ENCODE results near the gene TMPO.
"Not testable (repeated sequence)": the region's sequence is repeated elsewhere in the genome, so short reads cannot be mapped to it uniquely, and the experiment has no call there.

The TMPO gene

GRCh38 chr12:98511806-98512205 lies 3.6 kb upstream of the TMPO start:
- DNase-seq (ENCODE audit: low read depth): not testable (repeated sequence)

- DNase-seq (ENCODE audit: low read depth): no peak
Observed at GRCh38 chr12:98513379-98514322, 1.7 kb upstream of the TMPO start.

GRCh38 chr12:98514982-98515286 lies 456 bp upstream of the TMPO start:
- no peak for DNase-seq (ENCODE audit: low read depth)

GRCh38 chr12:98516111-98516873 lies 902 bp downstream of the TMPO start:
- peak; percentile 81 for DNase-seq (ENCODE audit: low read depth)

GRCh38 chr12:98519257-98519907 lies 4.0 kb downstream of the TMPO start:
- DNase-seq (ENCODE audit: low read depth): no peak

GRCh38 chr12:98530068-98530467 lies 14.7 kb downstream of the TMPO start:
- no peak for DNase-seq (ENCODE audit: low read depth)

GRCh38 chr12:98532687-98533304 lies 17.4 kb downstream of the TMPO start:
- peak; percentile 34 for DNase-seq (ENCODE audit: low read depth)

- no peak for DNase-seq (ENCODE audit: low read depth)
Observed at GRCh38 chr12:98533723-98534251, 18.4 kb downstream of the TMPO start.

GRCh38 chr12:98538031-98538430 lies 22.6 kb downstream of the TMPO start:
- no peak for DNase-seq (ENCODE audit: low read depth)

- DNase-seq (ENCODE audit: low read depth): no peak
Observed at GRCh38 chr12:98543701-98544100, 28.3 kb downstream of the TMPO start.

GRCh38 chr12:98544751-98545150 lies 29.4 kb downstream of the TMPO start:
- DNase-seq (ENCODE audit: low read depth): no peak

- no peak for DNase-seq (ENCODE audit: low read depth)
Observed at GRCh38 chr12:98549371-98550110, 34.2 kb downstream of the TMPO start.

GRCh38 chr12:98551787-98552186 lies 36.4 kb downstream of the TMPO start:
- no peak for DNase-seq (ENCODE audit: low read depth)

- DNase-seq (ENCODE audit: low read depth): not testable (repeated sequence)
Observed at GRCh38 chr12:98558097-98558496, 42.7 kb downstream of the TMPO start.

GRCh38 chr12:98559666-98560065 lies 44.3 kb downstream of the TMPO start:
- no peak for DNase-seq (ENCODE audit: low read depth)

GRCh38 chr12:98561846-98562245 lies 46.5 kb downstream of the TMPO start:
- DNase-seq (ENCODE audit: low read depth): no peak

GRCh38 chr12:98572010-98572409 lies 56.6 kb downstream of the TMPO start:
- DNase-seq (ENCODE audit: low read depth): no peak

GRCh38 chr12:98574110-98574509 lies 58.7 kb downstream of the TMPO start:
- no peak for DNase-seq (ENCODE audit: low read depth)

GRCh38 chr12:98575013-98575412 lies 59.6 kb downstream of the TMPO start:
- DNase-seq (ENCODE audit: low read depth): no peak

- DNase-seq (ENCODE audit: low read depth): not testable (repeated sequence)
Observed at GRCh38 chr12:98576795-98577194, 61.4 kb downstream of the TMPO start.

- no peak for DNase-seq (ENCODE audit: low read depth)
Observed at GRCh38 chr12:98578392-98578791, 63.0 kb downstream of the TMPO start.
